Hepatocyte (in vitro differentiated cells): ENCODE results near the gene GPRC5B. TPM values are rescaled to one million over a fixed set of nuclear protein-coding genes. Genes with fewer than 3 reads are reported as not detected.

ENCODE experiments used
- DNase-seq: peaks from one replicate; pipeline ENCODE4 v3.0.0-alpha.2; 2016; ENCODE audit warnings: low spot score
- H2AFZ ChIP-seq: fragments of 200-600 bp; sonication (generic); 2 replicates; pipeline ENCODE4 v1.6.0; 2016; ENCODE audit warnings: antibody characterized with exemption, mild to moderate bottlenecking
- H3K27ac ChIP-seq: fragments of 200-600 bp; sonication (generic); 2 replicates; pipeline ENCODE4 v1.5.1; 2016; ENCODE audit warnings: mild to moderate bottlenecking
- H3K27me3 ChIP-seq: fragments of 200-600 bp; sonication (generic); 2 replicates; pipeline ENCODE4 v1.6.1; 2016
- H3K36me3 ChIP-seq: fragments of 200-600 bp; sonication (generic); replicated peaks from 2 replicates; pipeline ENCODE4 v1.5.1; 2016; ENCODE audit warnings: low read depth; ENCODE audit not compliant: insufficient read depth
- H3K4me1 ChIP-seq: fragments of 200-600 bp; sonication (generic); 2 replicates; pipeline ENCODE4 v1.5.1; 2016; ENCODE audit warnings: mild to moderate bottlenecking, moderate library complexity; ENCODE audit not compliant: insufficient read depth
- H3K4me2 ChIP-seq: fragments of 200-600 bp; sonication (generic); 2 replicates; pipeline ENCODE4 v1.6.0; 2016
- H3K4me3 ChIP-seq: fragments of 200-600 bp; sonication (generic); 2 replicates; pipeline ENCODE4 v1.5.1; 2016; ENCODE audit warnings: mild to moderate bottlenecking
- H3K79me2 ChIP-seq: fragments of 200-600 bp; sonication (generic); 2 replicates; pipeline ENCODE4 v1.6.0; 2017; ENCODE audit warnings: mild to moderate bottlenecking
- H3K9me2 ChIP-seq: fragments of 200-600 bp; sonication (generic); replicated peaks from 2 replicates; pipeline ENCODE4 v1.6.0; 2017; ENCODE audit warnings: mild to moderate bottlenecking; ENCODE audit not compliant: insufficient read depth
- H3K9me3 ChIP-seq: fragments of 200-600 bp; sonication (generic); 2 replicates; pipeline ENCODE4 v1.5.1; 2016; ENCODE audit warnings: low read depth, mild to moderate bottlenecking
- H4K20me1 ChIP-seq: fragments of 200-600 bp; sonication (generic); 2 replicates; pipeline ENCODE4 v1.6.0; 2016; ENCODE audit warnings: mild to moderate bottlenecking; ENCODE audit not compliant: insufficient read depth, poor library complexity, severe bottlenecking
- CTCF ChIP-seq: fragments of 200-600 bp; sonication (generic); IDR thresholded peaks from 2 replicates; pipeline ENCODE4 v1.5.1; 2016; ENCODE audit warnings: antibody characterized with exemption, mild to moderate bottlenecking; ENCODE audit not compliant: poor library complexity
- EZH2 ChIP-seq: fragments of 200-600 bp; sonication (generic); IDR thresholded peaks from 2 replicates; pipeline ENCODE4 v1.6.1; 2016; ENCODE audit warnings: antibody characterized with exemption, mild to moderate bottlenecking, borderline replicate concordance
- EZH2phosphoT487 ChIP-seq: fragments of 200-600 bp; sonication (generic); IDR thresholded peaks from one replicate; pipeline ENCODE4 v1.6.1; 2018; ENCODE audit warnings: antibody characterized with exemption, mild to moderate bottlenecking, low read depth, moderate library complexity; ENCODE audit not compliant: unreplicated experiment, severe bottlenecking
- WGBS: methylation state at CpG from one replicate; pipeline ENCODE4 v1.1.6; 2016; ENCODE audit warnings: low lambda C conversion rate; ENCODE audit errors: missing lambda C conversion rate; 5-methylcytosine and 5-hydroxymethylcytosine counted together
- polyA plus RNA-seq: library from polyadenylated mRNA; unstranded; fragments of >200 nt; fragmentation: Nextera tagmentation; extraction: Ambion mirVana; gene quantifications from 2 replicates; pipeline ENCODE4 v1.2.1, GENCODE V29; 2016
- total RNA-seq: library from RNA; depleted of rRNA; stranded (reverse); fragments of >200 nt; gene quantifications from 2 replicates; pipeline ENCODE4 v1.2.3, GENCODE V29; 2014

GPRC5B gene
- total and polyA plus RNA-seq, 2 experiments from 2014 or later: 36.2 to 73.1 TPM

GRCh38 chr16:19909750-19910322 lies 25.2 kb upstream of the GPRC5B start:
- 83% methylated on average over 2 of the region's 2 CpGs for WGBS
- no peaks in the 10 kb centered on the region for H3K9me3 ChIP-seq
- no peak overlapping the region for H2AFZ ChIP-seq
- H3K27me3 ChIP-seq: no peaks in the 10 kb centered on the region
- no peaks in the 10 kb centered on the region for H3K79me2 ChIP-seq
- H3K36me3 ChIP-seq: no peaks in the 10 kb centered on the region
- no peaks in the 10 kb centered on the region for H3K9me2 ChIP-seq
- DNase-seq: no peak
- H4K20me1 ChIP-seq: no peaks in the 10 kb centered on the region
- H3K4me3 ChIP-seq: no peak overlapping the region
- H3K27ac ChIP-seq: no peak overlapping the region
- TF ChIP-seq CTCF (no peak), EZH2phosphoT487 (no peak), EZH2 (no peak)
- H3K4me1 ChIP-seq: no peaks in the 10 kb centered on the region
- no peak overlapping the region for H3K4me2 ChIP-seq

GRCh38 chr16:19908921-19909320 lies 24.3 kb upstream of the GPRC5B start:
- no peaks in the 10 kb centered on the region for H3K9me2 ChIP-seq
- H3K27ac ChIP-seq: no peak overlapping the region
- no peak overlapping the region for H2AFZ ChIP-seq
- 71% methylated on average over 1 of the region's 1 CpG for WGBS
- H3K9me3 ChIP-seq: no peaks in the 10 kb centered on the region
- DNase-seq: no peak
- H3K4me2 ChIP-seq: no peak overlapping the region
- H3K4me1 ChIP-seq: no peaks in the 10 kb centered on the region
- no peaks in the 10 kb centered on the region for H3K36me3 ChIP-seq
- no peaks in the 10 kb centered on the region for H3K79me2 ChIP-seq
- no peak overlapping the region for H3K4me3 ChIP-seq
- no peaks in the 10 kb centered on the region for H3K27me3 ChIP-seq
- TF ChIP-seq EZH2phosphoT487: no peak
- no peak for TF ChIP-seq EZH2
- TF ChIP-seq CTCF: no peak
- no peaks in the 10 kb centered on the region for H4K20me1 ChIP-seq

GRCh38 chr16:19907161-19907992 lies 22.7 kb upstream of the GPRC5B start:
- H3K9me2 ChIP-seq: no peaks in the 10 kb centered on the region
- peak overlapping the region; percentile 12 for H2AFZ ChIP-seq
- DNase-seq: peak; percentile 84
- no peaks in the 10 kb centered on the region for H3K79me2 ChIP-seq
- no peaks in the 10 kb centered on the region for H3K36me3 ChIP-seq
- no peaks in the 10 kb centered on the region for H3K4me1 ChIP-seq
- H3K27ac ChIP-seq: no peak overlapping the region
- H3K4me3 ChIP-seq: no peak overlapping the region
- H3K27me3 ChIP-seq: no peaks in the 10 kb centered on the region
- no peak for TF ChIP-seq EZH2
- TF ChIP-seq CTCF: peak; percentile 98
- no peaks in the 10 kb centered on the region for H3K9me3 ChIP-seq
- H4K20me1 ChIP-seq: no peaks in the 10 kb centered on the region
- H3K4me2 ChIP-seq: peak overlapping the region; percentile 49
- 22% methylated on average over 24 of the region's 24 CpGs for WGBS
